K562 (cell line): Measurements from ENCODE around the gene KEL. TPM values are rescaled to one million over a fixed set of nuclear protein-coding genes. Genes with fewer than 3 reads are reported as not detected.

ENCODE experiments used
- ARNT ChIP-seq, 2 experiments: fragments of 450-650 bp; IDR thresholded peaks; 2 replicates each; pipeline ENCODE4 v1.6.1; 2016; ENCODE audit warnings: mild to moderate bottlenecking in 1 of 2
- FOXJ2 ChIP-seq: fragments of 200-800 bp; sonication (Bioruptor generic); IDR thresholded peaks from 2 replicates; pipeline ENCODE4 v1.6.1; 2016; ENCODE audit warnings: missing genetic modification characterization, missing compliant biosample characterization
- HDAC3 ChIP-seq: fragments of 450-650 bp; IDR thresholded peaks from 2 replicates; pipeline ENCODE4 v1.6.1; 2018; ENCODE audit warnings: borderline replicate concordance, mild to moderate bottlenecking, moderate library complexity; ENCODE audit not compliant: partially characterized antibody
- KLF13 ChIP-seq: fragments of 450-650 bp; IDR thresholded peaks from 2 replicates; pipeline ENCODE4 v1.6.1; 2016; ENCODE audit warnings: missing genetic modification characterization, low read depth, mild to moderate bottlenecking, missing compliant biosample characterization, moderate library complexity, borderline replicate concordance
- KLF16 ChIP-seq: IDR thresholded peaks from 2 replicates; pipeline ENCODE4 v1.6.1; 2016; ENCODE audit warnings: antibody characterized with exemption
- NBN ChIP-seq: fragments of 450-650 bp; IDR thresholded peaks from 2 replicates; pipeline ENCODE4 v1.6.1; 2016; ENCODE audit warnings: low read depth, mild to moderate bottlenecking
- NFATC3 ChIP-seq: fragments of 450-650 bp; IDR thresholded peaks from 2 replicates; pipeline ENCODE4 v1.6.1; 2017; ENCODE audit warnings: mild to moderate bottlenecking
- PHF20 ChIP-seq: fragments of 450-650 bp; IDR thresholded peaks from 2 replicates; pipeline ENCODE4 v1.6.1; 2018; ENCODE audit not compliant: partially characterized antibody
- PRPF4 ChIP-seq: fragments of 200-400 bp; formaldehyde crosslinking; IDR thresholded peaks from one replicate; pipeline ENCODE4 v1.6.1; 2017; ENCODE audit warnings: low read length, low read depth, mild to moderate bottlenecking; ENCODE audit not compliant: insufficient read depth, poor library complexity, severe bottlenecking
- SMARCC2 ChIP-seq: fragments of 450-650 bp; IDR thresholded peaks from 2 replicates; pipeline ENCODE4 v1.6.1; 2017; ENCODE audit warnings: antibody characterized with exemption, moderate library complexity, mild to moderate bottlenecking, low read depth
- SMC3 ChIP-seq: conservative IDR thresholded peaks from 2 replicates; pipeline ENCODE4 v1.6.1; 2011; ENCODE audit warnings: low read depth, low read length, improper control_type of control experiment; ENCODE audit not compliant: insufficient read depth
- SP1 ChIP-seq: sonication (generic); formaldehyde crosslinking; IDR thresholded peaks from 2 replicates; pipeline ENCODE4 v1.8.1; 2022; ENCODE audit warnings: mild to moderate bottlenecking, missing genetic modification reagents
- THRAP3 ChIP-seq: fragments of 450-650 bp; IDR thresholded peaks from 2 replicates; pipeline ENCODE4 v1.6.1; 2016; ENCODE audit warnings: mild to moderate bottlenecking, inconsistent platforms, borderline replicate concordance
- TOE1 ChIP-seq, 2 experiments: fragments of 450-650 bp in 1 of 2; sonication (generic) in 1 of 2; formaldehyde crosslinking in 1 of 2; IDR thresholded peaks; 2 replicates each; pipeline versions ENCODE4 v1.7.1 to v1.8.0; 2016 to 2022; ENCODE audit warnings: borderline replicate concordance in 2 of 2, mild to moderate bottlenecking in 2 of 2, antibody characterized with exemption in 1 of 2, inconsistent platforms in 1 of 2, low read depth in 1 of 2, missing genetic modification reagents in 1 of 2, moderate library complexity in 1 of 2
- ZFP1 ChIP-seq: fragments of 450-650 bp; formaldehyde crosslinking; IDR thresholded peaks from 2 replicates; pipeline ENCODE4 v1.4.0; 2020; ENCODE audit warnings: mild to moderate bottlenecking, mixed read lengths
- ZNF12 ChIP-seq: sonication (generic); formaldehyde crosslinking; IDR thresholded peaks from 2 replicates; pipeline ENCODE4 v1.4.0; 2020; ENCODE audit warnings: mild to moderate bottlenecking, missing genetic modification reagents
- ZNF232 ChIP-seq: sonication (generic); formaldehyde crosslinking; IDR thresholded peaks from 2 replicates; pipeline ENCODE4 v1.8.0; 2022; ENCODE audit warnings: mild to moderate bottlenecking, missing genetic modification reagents
- ZNF282 ChIP-seq: sonication (generic); formaldehyde crosslinking; IDR thresholded peaks from 2 replicates; pipeline ENCODE4 v1.8.1; 2023; ENCODE audit warnings: missing genetic modification reagents
- ZNF311 ChIP-seq: fragments of 250-450 bp; sonication (Bioruptor Pico); IDR thresholded peaks from 2 replicates; pipeline ENCODE4 v1.4.0; 2020; ENCODE audit warnings: mild to moderate bottlenecking, moderate library complexity
- ZNF436 ChIP-seq: fragments of 250-450, 450-650 bp; sonication (Bioruptor Pico); formaldehyde crosslinking; IDR thresholded peaks from 2 replicates; pipeline ENCODE4 v1.7.0; 2020; ENCODE audit warnings: mild to moderate bottlenecking
- ZNF785 ChIP-seq: fragments of 250-450 bp; sonication (Bioruptor Pico); IDR thresholded peaks from 2 replicates; pipeline ENCODE4 v1.4.0; 2020; ENCODE audit warnings: mild to moderate bottlenecking
- ZSCAN32 ChIP-seq: fragments of 450-650 bp; formaldehyde crosslinking; IDR thresholded peaks from 2 replicates; pipeline ENCODE4 v1.4.0; 2020; ENCODE audit warnings: mild to moderate bottlenecking, moderate library complexity
- polyA plus RNA-seq, 8 experiments: library from polyadenylated mRNA; depleted of rRNA in 4 of 8; stranded (reverse) in 5 of 8; unstranded in 3 of 8; fragments of >200 nt; fragmentation: Nextera tagmentation in 2 of 8; fragmentation: Illumina TruSeq in 1 of 8; extraction: Ambion mirVana in 2 of 8; extraction: Trizol in 1 of 8; gene quantifications; 2 replicates each; pipeline versions ENCODE4 v1.2.1 to v1.2.3, GENCODE V29; 2011 to 2014; ENCODE audit warnings: inconsistent platforms in 1 of 8, missing spikeins in 1 of 8
- total RNA-seq, 7 experiments: library from RNA; depleted of rRNA in 6 of 7; stranded (reverse); fragments of >200 nt in 6 of 7; fragmentation: Illumina TruSeq in 2 of 7; extraction: Trizol in 2 of 7; gene quantifications; 2 replicates each; pipeline versions ENCODE4 v1.2.1 to v1.2.3, GENCODE V29; 2011 to 2021; ENCODE audit warnings: low replicate concordance in 1 of 7
- TF ChIP-seq, protein P1 (sequence below), 3 experiments: IDR thresholded peaks in 2 of 3; conservative IDR thresholded peaks in 1 of 3; 2 replicates each; pipeline ENCODE4 v1.5.1; 2011 to 2012; ENCODE audit warnings: low read length in 3 of 3, mild to moderate bottlenecking in 3 of 3, control low read depth in 2 of 3, improper control_type of control experiment in 1 of 3, inconsistent platforms in 1 of 3, low read depth in 1 of 3, mixed read lengths in 1 of 3, moderate library complexity in 1 of 3; ENCODE audit not compliant: insufficient read depth in 2 of 3
- TF ChIP-seq, protein P2 (sequence below): fragments of 200-800 bp; sonication (Bioruptor generic); IDR thresholded peaks from 2 replicates; pipeline ENCODE4 v1.6.1; 2017; ENCODE audit warnings: missing genetic modification characterization, missing compliant biosample characterization

Gene KEL
- total and polyA plus RNA-seq, 9 of the 15 experiments (the other 6 are each of a cell fraction or from before 2014, with no cell fraction given): 9.0 to 47.4 (median 22.2) TPM

DNA sequence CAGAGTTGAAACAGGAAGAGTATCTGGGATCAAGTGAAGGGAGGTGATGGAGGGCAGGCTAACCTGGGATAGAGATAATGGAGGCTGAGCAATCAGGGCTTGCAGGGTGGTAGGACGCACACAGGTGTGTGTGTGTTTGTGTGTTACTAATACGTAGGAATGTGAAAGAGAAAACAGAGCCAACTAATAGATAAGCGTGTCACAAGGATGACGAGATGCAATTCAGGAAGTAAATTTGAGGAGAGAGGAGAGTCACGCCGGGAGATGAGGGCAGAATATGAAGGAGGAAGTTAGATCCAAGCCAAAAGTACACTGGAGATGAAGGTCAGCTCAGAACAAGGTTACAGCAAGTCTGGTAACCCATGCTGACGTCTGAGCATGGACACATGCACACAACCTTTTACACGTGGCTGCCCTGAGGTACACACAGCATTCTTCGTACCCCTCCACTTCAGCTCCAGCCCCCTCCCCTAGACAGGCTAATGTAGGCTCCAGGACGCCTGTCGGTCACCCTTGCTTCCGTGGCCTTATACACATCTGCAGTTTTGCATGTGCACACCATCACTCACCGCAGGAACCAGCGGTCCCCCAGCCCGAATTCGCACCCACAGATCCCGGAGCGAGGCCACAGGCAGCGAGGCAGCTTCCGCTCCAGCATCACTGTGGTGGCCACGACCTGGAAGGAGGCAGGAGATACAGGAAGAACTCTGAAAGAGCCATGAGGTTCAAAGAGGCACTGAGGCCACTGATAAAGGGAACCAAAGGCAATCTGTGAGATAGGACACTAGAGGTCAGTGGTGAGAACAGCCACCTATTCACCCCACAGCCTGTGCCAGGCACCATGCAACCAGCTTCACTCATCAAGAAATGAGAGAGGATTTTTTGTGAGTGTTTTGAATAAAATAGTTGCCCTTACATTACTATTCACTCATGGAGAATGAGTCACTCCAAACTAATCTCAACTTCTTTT is 53.0 kb downstream of the KEL start (continued):
- TF ChIP-seq, protein P1, sequence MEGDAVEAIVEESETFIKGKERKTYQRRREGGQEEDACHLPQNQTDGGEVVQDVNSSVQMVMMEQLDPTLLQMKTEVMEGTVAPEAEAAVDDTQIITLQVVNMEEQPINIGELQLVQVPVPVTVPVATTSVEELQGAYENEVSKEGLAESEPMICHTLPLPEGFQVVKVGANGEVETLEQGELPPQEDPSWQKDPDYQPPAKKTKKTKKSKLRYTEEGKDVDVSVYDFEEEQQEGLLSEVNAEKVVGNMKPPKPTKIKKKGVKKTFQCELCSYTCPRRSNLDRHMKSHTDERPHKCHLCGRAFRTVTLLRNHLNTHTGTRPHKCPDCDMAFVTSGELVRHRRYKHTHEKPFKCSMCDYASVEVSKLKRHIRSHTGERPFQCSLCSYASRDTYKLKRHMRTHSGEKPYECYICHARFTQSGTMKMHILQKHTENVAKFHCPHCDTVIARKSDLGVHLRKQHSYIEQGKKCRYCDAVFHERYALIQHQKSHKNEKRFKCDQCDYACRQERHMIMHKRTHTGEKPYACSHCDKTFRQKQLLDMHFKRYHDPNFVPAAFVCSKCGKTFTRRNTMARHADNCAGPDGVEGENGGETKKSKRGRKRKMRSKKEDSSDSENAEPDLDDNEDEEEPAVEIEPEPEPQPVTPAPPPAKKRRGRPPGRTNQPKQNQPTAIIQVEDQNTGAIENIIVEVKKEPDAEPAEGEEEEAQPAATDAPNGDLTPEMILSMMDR (IDR thresholded peaks at IDR 0.05 in 2 of 3, conservative IDR thresholded peaks at IDR 0.05 in 1 of 3; ENCODE audit: insufficient read depth in 2 of 3, low read depth in 1 of 3, low read length in 3 of 3): peak; percentile 64 to 73 (median 72)
- no peak for TF ChIP-seq SMARCC2
- no peak for TF ChIP-seq TOE1 (IDR thresholded peaks at IDR 0.05; ENCODE audit: borderline replicate concordance)
- TF ChIP-seq TOE1 (CRISPR knock-in tag; IDR thresholded peaks at IDR 0.05; ENCODE audit: borderline replicate concordance, low read depth): no peak
- 0 out of 2 replicates have a peak, but pooled peaks have one; percentile 21 for TF ChIP-seq FOXJ2 (tag)
- TF ChIP-seq ARNT (IDR thresholded peaks at IDR 0.05): no peak
- no peak for TF ChIP-seq SP1
- no peak for TF ChIP-seq THRAP3
- TF ChIP-seq ZFP1: no peak
- no peak for TF ChIP-seq PRPF4
- TF ChIP-seq, protein P2, sequence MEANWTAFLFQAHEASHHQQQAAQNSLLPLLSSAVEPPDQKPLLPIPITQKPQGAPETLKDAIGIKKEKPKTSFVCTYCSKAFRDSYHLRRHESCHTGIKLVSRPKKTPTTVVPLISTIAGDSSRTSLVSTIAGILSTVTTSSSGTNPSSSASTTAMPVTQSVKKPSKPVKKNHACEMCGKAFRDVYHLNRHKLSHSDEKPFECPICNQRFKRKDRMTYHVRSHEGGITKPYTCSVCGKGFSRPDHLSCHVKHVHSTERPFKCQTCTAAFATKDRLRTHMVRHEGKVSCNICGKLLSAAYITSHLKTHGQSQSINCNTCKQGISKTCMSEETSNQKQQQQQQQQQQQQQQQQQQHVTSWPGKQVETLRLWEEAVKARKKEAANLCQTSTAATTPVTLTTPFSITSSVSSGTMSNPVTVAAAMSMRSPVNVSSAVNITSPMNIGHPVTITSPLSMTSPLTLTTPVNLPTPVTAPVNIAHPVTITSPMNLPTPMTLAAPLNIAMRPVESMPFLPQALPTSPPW (CRISPR knock-in tag): no peak
- no peak for TF ChIP-seq ZNF436 (CRISPR knock-in tag)
- no peak for TF ChIP-seq KLF16
- TF ChIP-seq HDAC3: no peak
- TF ChIP-seq NFATC3: no peak
- TF ChIP-seq ZNF785 (CRISPR knock-in tag): no peak
- no peak for TF ChIP-seq ZNF232
- TF ChIP-seq ZSCAN32: no peak
- TF ChIP-seq SMC3: peak; percentile 45; the same call in 1 of the 2 replicates
- no peak for TF ChIP-seq ZNF282
- no peak for TF ChIP-seq KLF13
- TF ChIP-seq ZNF311: no peak
- TF ChIP-seq ZNF12 (CRISPR knock-in tag): no peak
- no peak for TF ChIP-seq NBN
- no peak for TF ChIP-seq PHF20
